Upper lobe of left lung (tissue), 6 donors: Measurements from ENCODE around the gene PCGF3. TPM values are rescaled to one million over a fixed set of nuclear protein-coding genes. Genes with fewer than 3 reads are reported as not detected.
A peak's percentile ranks its signal among the peaks of the same experiment; 100 is the strongest.
"Not testable (repeated sequence)": the region's sequence is repeated elsewhere in the genome, so short reads cannot be mapped to it uniquely, and the experiment has no call there.

Experiments used
- ATAC-seq, 2 donors: fragments of 200-7000 bp; cut with Tn5 transposase; one replicate each; pipeline ENCODE4 v1.9.1; 2022; ENCODE audit warnings: mild to moderate bottlenecking in 2 of 2, moderate library complexity in 2 of 2; ENCODE audit not compliant: low FRiP score in 2 of 2
- DNase-seq, 2 donors: peaks; one replicate each; pipeline ENCODE4 v3.0.0-alpha.2; 2019 to 2020
- H3K27ac ChIP-seq, 4 donors: fragments of 200-600 bp; sonication (generic); one replicate each; pipeline ENCODE4 v1.5.1; 2016 to 2019
- H3K27me3 ChIP-seq, 4 donors: fragments of 200-600 bp; sonication (generic); one replicate each; pipeline ENCODE4 v1.5.1; 2017 to 2019
- H3K36me3 ChIP-seq, 4 donors: fragments of 200-600 bp; sonication (generic); one replicate each; pipeline ENCODE4 v1.5.1; 2016 to 2019
- H3K4me1 ChIP-seq, 4 donors: fragments of 200-600 bp; sonication (generic); one replicate each; pipeline ENCODE4 v1.5.1; 2018 to 2019
- H3K4me3 ChIP-seq, 4 donors: fragments of 200-600 bp; sonication (generic); one replicate each; pipeline ENCODE4 v1.5.1; 2017 to 2019; ENCODE audit warnings: mild to moderate bottlenecking in 2 of 4, moderate library complexity in 1 of 4
- H3K9me3 ChIP-seq, 4 donors: fragments of 200-600 bp; sonication (generic); one replicate each; pipeline ENCODE4 v1.5.1; 2018 to 2019
- CTCF ChIP-seq, 6 experiments: fragments of 450-650 bp in 4 of 6; fragments of 200-600 bp in 2 of 6; sonication (generic) in 2 of 6; IDR thresholded peaks; one replicate each; pipeline ENCODE4 v1.5.1; 2016 to 2019; ENCODE audit warnings: antibody characterized with exemption in 6 of 6
- EP300 ChIP-seq, 4 donors: sonication (generic); formaldehyde crosslinking; IDR thresholded peaks; one replicate each; pipeline ENCODE4 v1.5.1; 2017; ENCODE audit warnings: antibody characterized with exemption in 4 of 4, control low read depth in 2 of 4
- POLR2A ChIP-seq, 4 donors: fragments of 450-650 bp; IDR thresholded peaks; one replicate each; pipeline ENCODE4 v1.5.1; 2016 to 2017; ENCODE audit warnings: antibody characterized with exemption in 4 of 4, mild to moderate bottlenecking in 2 of 4
- POLR2AphosphoS5 ChIP-seq, 2 donors: sonication (generic); formaldehyde crosslinking; IDR thresholded peaks; one replicate each; pipeline ENCODE4 v1.5.1; 2017; ENCODE audit warnings: antibody characterized with exemption in 2 of 2
- WGBS, 2 donors: methylation state at CpG; one replicate each; pipeline ENCODE4 v1.1.5; 2017 to 2018; 5-methylcytosine and 5-hydroxymethylcytosine counted together
- total RNA-seq, 6 donors: library from RNA; depleted of rRNA in 4 of 6; stranded (reverse); fragments of >200 nt in 4 of 6; gene quantifications; one replicate each; pipeline versions ENCODE4 v1.1.0 to v1.2.1, GENCODE V29; 2016 to 2021
- donor health status: DM: no; HTN: no; CAD: no; lungs with moderate emphysema.
- donor health status: DM: no; HTN: yes; CAD: no; lungs with severe emphysema.

Gene PCGF3
- total RNA-seq, 6 donors from 2014 or later = 36.4 to 150 (median 41.0) TPM

- ATAC-seq = peak in 1 of 2 donors; percentile 41
- Histone ChIP-seq H3K4me3 (no peak overlapping the region), H3K4me1 (no peaks in the 10 kb centered on the region), H3K9me3 (peaks cover 0 to 6% (median 2%) of the 10 kb centered on the region in 4 donors), H3K36me3 (no peaks in the 10 kb centered on the region), H3K27me3 (no peaks in the 10 kb centered on the region), H3K27ac (no peak overlapping the region)
- no peak for DNase-seq
- 88 to 92% methylated on average over 13 of the region's 13 CpGs for WGBS, 2 donors
- TF ChIP-seq CTCF (IDR thresholded peaks at IDR 0.05) (no peak), EP300 (IDR thresholded peaks at IDR 0.05) (no peak), POLR2A (IDR thresholded peaks at IDR 0.05) (no peak), POLR2AphosphoS5 (IDR thresholded peaks at IDR 0.05) (no peak)
Measured at GRCh38 chr4:801436-802124, 95.9 kb downstream of the PCGF3 start.

- Histone ChIP-seq H3K27ac (no peak overlapping the region), H3K9me3 (peaks cover 0 to 6% (median 2%) of the 10 kb centered on the region in 4 donors)
- WGBS, 2 donors = 87 to 96% methylated on average over 12 to 13 of the region's 13 CpGs
Measured at GRCh38 chr4:803884-804283, 98.3 kb downstream of the PCGF3 start.

DNA sequence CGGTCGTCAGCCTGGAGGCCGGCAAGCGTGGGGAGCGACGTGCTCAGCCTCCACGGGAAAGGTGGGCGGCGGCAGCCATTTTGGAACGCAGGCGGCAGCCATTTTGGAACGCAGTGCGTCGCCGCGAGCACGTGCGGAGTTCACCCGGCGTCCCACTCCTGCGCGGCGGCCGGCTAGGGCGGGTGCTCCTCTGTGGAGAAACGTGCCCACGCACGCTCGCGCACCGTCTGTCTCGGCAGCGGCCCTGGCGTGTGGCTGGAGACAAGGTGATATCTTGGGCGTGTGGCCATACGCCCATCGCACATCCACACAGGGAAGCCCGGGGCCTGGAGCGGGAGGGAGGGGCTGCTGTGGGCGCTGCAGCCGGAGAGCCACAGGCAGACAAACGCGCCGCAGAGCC, 99.2 kb downstream of the PCGF3 start:
- H3K4me1 ChIP-seq = no peaks in the 10 kb centered on the region
- TF ChIP-seq EP300 (IDR thresholded peaks at IDR 0.05) (no peak), POLR2AphosphoS5 (IDR thresholded peaks at IDR 0.05) (no peak), POLR2A (IDR thresholded peaks at IDR 0.05) (no peak), CTCF (IDR thresholded peaks at IDR 0.05) (no peak)
- H3K36me3 ChIP-seq = no peaks in the 10 kb centered on the region
- 84 to 93% methylated on average over 11 to 41 of the region's 44 CpGs for WGBS, 2 donors
- H3K9me3 ChIP-seq = peaks cover 0 to 6% (median 2%) of the 10 kb centered on the region in 4 donors
- H3K27me3 ChIP-seq = no peaks in the 10 kb centered on the region
- DNase-seq (peak in 1 of 2 donors; percentile 76), ATAC-seq (no peak)
- H3K27ac ChIP-seq = no peak overlapping the region
- no peak overlapping the region for H3K4me3 ChIP-seq

More at GRCh38 chr4:803884-804283, 98.3 kb downstream of the PCGF3 start:
- Histone ChIP-seq H3K4me1 (no peaks in the 10 kb centered on the region), H3K36me3 (no peaks in the 10 kb centered on the region), H3K4me3 (no peak overlapping the region), H3K27me3 (no peaks in the 10 kb centered on the region)
- ATAC-seq (no peak), DNase-seq (no peak)
- no peak for TF ChIP-seq POLR2AphosphoS5 (IDR thresholded peaks at IDR 0.05)
- no peak for TF ChIP-seq POLR2A (IDR thresholded peaks at IDR 0.05)
- no peak for TF ChIP-seq EP300 (IDR thresholded peaks at IDR 0.05)
- TF ChIP-seq CTCF (IDR thresholded peaks at IDR 0.05) = no peak

GRCh38 chr4:806979-807378, 101.3 kb downstream of the PCGF3 start:
- ATAC-seq, H3K27me3 ChIP-seq, H3K36me3 ChIP-seq, DNase-seq, H3K4me1 ChIP-seq, H3K9me3 ChIP-seq, H3K27ac ChIP-seq, H3K4me3 ChIP-seq: not testable (repeated sequence)
- 91 to 92% methylated on average over 4 of the region's 4 CpGs for WGBS, 2 donors

GRCh38 chr4:807792-808191, 102.2 kb downstream of the PCGF3 start:
- no peaks in the 10 kb centered on the region for H3K4me1 ChIP-seq
- WGBS, 2 donors = 85 to 90% methylated on average over 5 of the region's 5 CpGs
- no peak overlapping the region for H3K27ac ChIP-seq
- no peak overlapping the region for H3K4me3 ChIP-seq
- no peaks in the 10 kb centered on the region for H3K36me3 ChIP-seq
- H3K9me3 ChIP-seq = peaks cover 0 to 3% (median 0%) of the 10 kb centered on the region in 4 donors
- no peaks in the 10 kb centered on the region for H3K27me3 ChIP-seq
- DNase-seq (no peak), ATAC-seq (no peak)
- TF ChIP-seq POLR2A (IDR thresholded peaks at IDR 0.05) (no peak), POLR2AphosphoS5 (IDR thresholded peaks at IDR 0.05) (no peak), EP300 (IDR thresholded peaks at IDR 0.05) (no peak), CTCF (IDR thresholded peaks at IDR 0.05) (no peak)
